Neural cell (in vitro differentiated cells): ENCODE results near the gene SAMD7.

Source experiments
- CTCF ChIP-seq: fragments of 450-650 bp; IDR thresholded peaks from 2 replicates; pipeline ENCODE4 v1.5.1; 2014; ENCODE audit warnings: antibody characterized with exemption, mild to moderate bottlenecking, moderate library complexity; ENCODE audit not compliant: poor library complexity, severe bottlenecking
- EP300 ChIP-seq: fragments of 450-650 bp; conservative IDR thresholded peaks from 2 replicates; pipeline ENCODE4 v1.6.1; 2014; ENCODE audit warnings: antibody characterized with exemption, mild to moderate bottlenecking, moderate library complexity; ENCODE audit not compliant: poor library complexity, severe bottlenecking
- EZH2 ChIP-seq: fragments of 200-600, 300-800 bp; shearing (Covaris generic), sonication (generic); IDR thresholded peaks from 2 replicates; pipeline ENCODE4 v1.6.1; 2014; ENCODE audit warnings: antibody characterized with exemption, low read length, borderline replicate concordance, mild to moderate bottlenecking; ENCODE audit not compliant: insufficient read depth, poor library complexity, severe bottlenecking
- MXI1 ChIP-seq: fragments of 450-650 bp; conservative IDR thresholded peaks from 2 replicates; pipeline ENCODE4 v1.6.1; 2014; ENCODE audit warnings: antibody characterized with exemption, mild to moderate bottlenecking; ENCODE audit not compliant: poor library complexity, severe bottlenecking
- POLR2AphosphoS5 ChIP-seq: IDR thresholded peaks from 2 replicates; pipeline ENCODE4 v1.6.1; 2012
- RAD21 ChIP-seq: fragments of 450-650 bp; conservative IDR thresholded peaks from 2 replicates; pipeline ENCODE4 v1.6.1; 2014; ENCODE audit warnings: antibody characterized with exemption, mild to moderate bottlenecking, moderate library complexity
- REST ChIP-seq: IDR thresholded peaks from 2 replicates; pipeline ENCODE4 v1.6.1; 2012; ENCODE audit warnings: borderline replicate concordance
- TAF1 ChIP-seq: IDR thresholded peaks from 2 replicates; pipeline ENCODE4 v1.6.1; 2012; ENCODE audit warnings: low read depth

GRCh38 chr3:169914321-169914720 lies 2.9 kb downstream of the SAMD7 start:
- TF ChIP-seq CTCF = no peak
- no peak for TF ChIP-seq MXI1
- TF ChIP-seq TAF1 = no peak
- no peak for TF ChIP-seq POLR2AphosphoS5
- TF ChIP-seq RAD21 = no peak
- TF ChIP-seq EP300 = no peak
- no peak for TF ChIP-seq EZH2
- no peak for TF ChIP-seq REST
